ENCODE measurements around the gene TMOD3.

The TMOD3 gene

DNA sequence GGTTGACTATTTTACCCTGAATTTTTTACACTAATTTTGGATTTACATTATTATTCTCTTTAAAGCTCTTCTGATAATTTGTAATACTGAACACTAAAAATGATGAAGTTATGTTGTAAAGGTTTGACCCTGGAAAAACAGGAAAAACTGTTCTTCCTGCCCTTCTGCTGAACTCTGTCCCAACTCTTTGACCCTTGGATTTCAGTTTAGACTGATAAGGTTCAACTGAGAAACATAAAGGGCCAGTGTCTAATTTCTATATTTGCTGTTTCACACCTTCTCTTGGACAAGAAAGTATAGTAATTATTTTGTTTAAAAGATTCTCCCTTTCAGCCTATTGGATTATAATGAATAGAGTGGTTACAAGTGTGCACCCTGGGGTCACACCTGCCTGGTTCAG, 12.8 kb upstream of the TMOD3 start:
- DNase-seq (ENCODE audit: extremely low read depth, insufficient read length) = no peak
- TF ChIP-seq, protein P1, sequence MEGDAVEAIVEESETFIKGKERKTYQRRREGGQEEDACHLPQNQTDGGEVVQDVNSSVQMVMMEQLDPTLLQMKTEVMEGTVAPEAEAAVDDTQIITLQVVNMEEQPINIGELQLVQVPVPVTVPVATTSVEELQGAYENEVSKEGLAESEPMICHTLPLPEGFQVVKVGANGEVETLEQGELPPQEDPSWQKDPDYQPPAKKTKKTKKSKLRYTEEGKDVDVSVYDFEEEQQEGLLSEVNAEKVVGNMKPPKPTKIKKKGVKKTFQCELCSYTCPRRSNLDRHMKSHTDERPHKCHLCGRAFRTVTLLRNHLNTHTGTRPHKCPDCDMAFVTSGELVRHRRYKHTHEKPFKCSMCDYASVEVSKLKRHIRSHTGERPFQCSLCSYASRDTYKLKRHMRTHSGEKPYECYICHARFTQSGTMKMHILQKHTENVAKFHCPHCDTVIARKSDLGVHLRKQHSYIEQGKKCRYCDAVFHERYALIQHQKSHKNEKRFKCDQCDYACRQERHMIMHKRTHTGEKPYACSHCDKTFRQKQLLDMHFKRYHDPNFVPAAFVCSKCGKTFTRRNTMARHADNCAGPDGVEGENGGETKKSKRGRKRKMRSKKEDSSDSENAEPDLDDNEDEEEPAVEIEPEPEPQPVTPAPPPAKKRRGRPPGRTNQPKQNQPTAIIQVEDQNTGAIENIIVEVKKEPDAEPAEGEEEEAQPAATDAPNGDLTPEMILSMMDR (IDR thresholded peaks at IDR 0.05; ENCODE audit: insufficient read depth, low read length, poor library complexity, severe bottlenecking) = no peak
- no peak overlapping the region for H3K4me3 ChIP-seq (replicated peaks; ENCODE audit: low read depth, low read length)
- H3K27me3 ChIP-seq (replicated peaks; ENCODE audit: control insufficient read depth, insufficient read depth, low read length) = no peaks in the 10 kb centered on the region
- no peaks in the 10 kb centered on the region; the same call in 1 of the 2 replicates for H3K36me3 ChIP-seq (ENCODE audit: control insufficient read depth, insufficient read depth, low read length)

DNA sequence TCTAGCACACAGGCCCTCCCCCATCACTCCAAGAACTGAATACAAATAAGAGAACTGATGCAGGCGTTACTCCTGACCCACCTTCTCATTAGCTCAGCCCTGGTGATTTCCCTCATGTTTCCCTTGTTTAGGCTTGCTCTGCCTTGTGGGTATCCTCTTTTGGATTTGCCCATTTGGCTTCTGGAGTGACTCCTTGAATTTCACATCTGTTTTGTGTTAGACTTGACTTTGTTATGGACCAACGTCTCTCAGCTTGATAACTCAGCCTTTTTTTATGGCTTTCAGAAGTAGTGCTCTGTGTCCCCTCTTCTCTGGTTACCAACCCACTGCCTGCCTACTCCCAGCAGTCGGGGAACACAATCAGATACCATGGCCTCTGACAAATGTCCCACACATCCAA, 11.3 kb upstream of the TMOD3 start:
- no peak for DNase-seq (ENCODE audit: extremely low read depth, insufficient read length)
- Histone ChIP-seq H3K27me3 (replicated peaks; ENCODE audit: control insufficient read depth, insufficient read depth, low read length) (no peaks in the 10 kb centered on the region), H3K4me3 (replicated peaks; ENCODE audit: low read depth, low read length) (no peak overlapping the region), H3K36me3 (ENCODE audit: control insufficient read depth, insufficient read depth, low read length) (no peaks in the 10 kb centered on the region; the same call in 1 of the 2 replicates)
- TF ChIP-seq, protein P1 (IDR thresholded peaks at IDR 0.05; ENCODE audit: insufficient read depth, low read length, poor library complexity, severe bottlenecking) = no peak

DNA sequence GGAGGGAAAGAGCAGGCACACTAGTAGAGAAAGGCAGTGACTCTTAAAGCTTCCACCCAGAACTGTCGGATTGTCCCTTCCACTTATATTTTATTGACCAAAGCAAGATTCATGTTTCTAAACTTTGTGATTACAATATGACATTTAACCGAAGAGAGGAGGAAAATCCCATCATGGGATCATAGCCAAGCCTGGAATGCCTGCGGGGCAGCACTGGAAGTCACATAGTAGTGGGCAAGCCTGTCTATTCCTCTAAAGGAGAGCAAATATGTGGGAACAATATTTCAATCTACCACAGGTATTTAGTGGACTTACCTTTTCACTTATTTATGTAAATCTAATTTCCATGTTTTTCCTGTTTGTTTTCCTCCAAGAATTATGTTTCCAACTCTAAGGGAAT, 3.8 kb upstream of the TMOD3 start:
- Histone ChIP-seq H3K27me3 (replicated peaks; ENCODE audit: control insufficient read depth, insufficient read depth, low read length) (no peaks in the 10 kb centered on the region), H3K4me3 (replicated peaks; ENCODE audit: low read depth, low read length) (no peak overlapping the region), H3K36me3 (ENCODE audit: control insufficient read depth, insufficient read depth, low read length) (no peaks in the 10 kb centered on the region)
- TF ChIP-seq, protein P1 (IDR thresholded peaks at IDR 0.05; ENCODE audit: insufficient read depth, low read length, poor library complexity, severe bottlenecking) = no peak
- DNase-seq (ENCODE audit: extremely low read depth, insufficient read length) = no peak

DNA sequence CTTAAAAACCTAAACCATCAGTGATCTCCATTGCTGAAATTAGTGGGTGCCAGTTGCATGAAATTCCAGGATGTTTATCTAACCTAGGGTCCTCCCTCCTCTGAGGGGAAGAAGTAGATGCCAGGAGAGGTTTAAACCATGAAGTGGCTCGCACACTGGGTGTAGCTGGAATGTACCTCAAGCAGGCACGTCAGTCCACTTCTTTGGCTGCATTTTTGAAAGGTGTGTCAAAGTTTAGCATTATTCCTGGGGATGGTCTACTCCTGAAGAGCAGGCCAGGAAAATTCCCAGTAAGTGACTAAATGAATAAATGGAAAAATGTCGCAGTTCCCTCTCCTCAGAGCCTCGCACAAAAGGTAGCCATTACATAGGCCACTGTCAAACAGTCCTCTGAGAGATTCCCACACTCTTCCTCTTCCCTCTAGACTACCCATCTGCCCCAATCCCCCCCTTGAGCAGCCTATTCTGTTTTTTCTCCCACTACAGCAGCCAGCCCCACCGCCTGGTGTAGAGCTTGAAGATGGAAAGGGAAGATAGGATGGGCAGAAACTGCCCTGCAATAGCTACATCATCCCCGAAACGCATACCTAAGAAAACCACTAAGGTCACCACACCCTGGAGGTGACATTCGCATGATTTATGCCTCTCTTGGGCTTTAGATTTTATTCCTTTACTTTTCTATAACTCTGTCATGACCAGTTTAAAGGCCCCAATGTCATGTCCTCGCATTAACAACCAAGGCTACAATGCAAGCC, 655 bp upstream of the TMOD3 start:
- H3K36me3 ChIP-seq (ENCODE audit: control insufficient read depth, insufficient read depth, low read length) = no peaks in the 10 kb centered on the region
- no peak overlapping the region for H3K4me3 ChIP-seq (replicated peaks; ENCODE audit: low read depth, low read length)
- no peaks in the 10 kb centered on the region for H3K27me3 ChIP-seq (replicated peaks; ENCODE audit: control insufficient read depth, insufficient read depth, low read length)
- no peak for DNase-seq (ENCODE audit: extremely low read depth, insufficient read length)
- TF ChIP-seq, protein P1 (IDR thresholded peaks at IDR 0.05; ENCODE audit: insufficient read depth, low read length, poor library complexity, severe bottlenecking) = no peak

GRCh38 chr15:51830276-51830806, 888 bp downstream of the TMOD3 start:
- TF ChIP-seq, protein P1 (IDR thresholded peaks at IDR 0.05; ENCODE audit: insufficient read depth, low read length, poor library complexity, severe bottlenecking) = no peak
- Histone ChIP-seq H3K36me3 (ENCODE audit: control insufficient read depth, insufficient read depth, low read length) (no peaks in the 10 kb centered on the region), H3K27me3 (replicated peaks; ENCODE audit: control insufficient read depth, insufficient read depth, low read length) (no peaks in the 10 kb centered on the region), H3K4me3 (replicated peaks; ENCODE audit: low read depth, low read length) (peak overlapping the region; percentile 85)
- peak; percentile 13 for DNase-seq (ENCODE audit: extremely low read depth, insufficient read length)
